HCT116 (cell line): ENCODE measurements around the gene HTRA2.

Source experiments
- CBX3 ChIP-seq: IDR thresholded peaks from 2 replicates; pipeline ENCODE4 v1.6.1; 2012; ENCODE audit warnings: low read depth
- CTCF ChIP-seq, 3 experiments: fragments of 200-600 bp in 1 of 3; sonication (generic) in 1 of 3; IDR thresholded peaks in 2 of 3; conservative IDR thresholded peaks in 1 of 3; 2 replicates each; pipeline ENCODE4 v1.5.1; 2012 to 2017; ENCODE audit warnings: low read depth in 2 of 3, low read length in 2 of 3, antibody characterized with exemption in 1 of 3, borderline replicate concordance in 1 of 3, control low read depth in 1 of 3, mild to moderate bottlenecking in 1 of 3, mixed read lengths in 1 of 3, mixed run types in 1 of 3, moderate library complexity in 1 of 3; ENCODE audit not compliant: insufficient read depth in 1 of 3
- JUND ChIP-seq: IDR thresholded peaks from 2 replicates; pipeline ENCODE4 v1.6.1; 2012
- MAX ChIP-seq: IDR thresholded peaks from 2 replicates; pipeline ENCODE4 v1.6.1; 2012
- POLR2A ChIP-seq: IDR thresholded peaks from 2 replicates; pipeline ENCODE4 v1.7.0; 2011; ENCODE audit warnings: borderline replicate concordance; ENCODE audit not compliant: insufficient read depth, insufficient read length; ENCODE audit errors: extremely low read depth
- POLR2AphosphoS5 ChIP-seq: IDR thresholded peaks from 2 replicates; pipeline ENCODE4 v1.6.1; 2011; ENCODE audit warnings: mild to moderate bottlenecking, low read depth, low read length, moderate library complexity
- TCF7L2 ChIP-seq: IDR thresholded peaks from 2 replicates; pipeline ENCODE4 v1.7.0; 2011; ENCODE audit warnings: borderline replicate concordance, inconsistent platforms; ENCODE audit not compliant: insufficient read depth, insufficient read length; ENCODE audit errors: extremely low read depth
- YY1 ChIP-seq: IDR thresholded peaks from 2 replicates; pipeline ENCODE4 v1.6.1; 2011; ENCODE audit warnings: low read length, low read depth, moderate library complexity, mild to moderate bottlenecking; ENCODE audit not compliant: insufficient replicate concordance; ENCODE audit errors: extremely low read depth

GRCh38 chr2:74505448-74506246, 24.1 kb upstream of the HTRA2 start:
- no peak for TF ChIP-seq CTCF (IDR thresholded peaks at IDR 0.05 in 2 of 3, conservative IDR thresholded peaks at IDR 0.05 in 1 of 3; ENCODE audit: borderline replicate concordance in 1 of 3, insufficient read depth in 1 of 3, low read depth in 2 of 3, low read length in 2 of 3)
- TF ChIP-seq JUND = no peak
- no peak for TF ChIP-seq TCF7L2
- no peak for TF ChIP-seq POLR2AphosphoS5
- no peak for TF ChIP-seq YY1
- TF ChIP-seq MAX = no peak
- TF ChIP-seq POLR2A = no peak
- TF ChIP-seq CBX3 = no peak
